IPS-15b (cell line): ENCODE results near the gene UBE2QL1.

Source experiments
- H3K27me3 ChIP-seq: one replicate; pipeline ENCODE4 v1.6.1; 2013; ENCODE audit warnings: low read length; ENCODE audit not compliant: control insufficient read depth, insufficient read depth
- H3K36me3 ChIP-seq: one replicate; pipeline ENCODE4 v1.6.1; 2013; ENCODE audit warnings: low read length; ENCODE audit not compliant: control insufficient read depth, insufficient read depth
- H3K4me1 ChIP-seq: one replicate; pipeline ENCODE4 v1.6.1; 2013; ENCODE audit warnings: mild to moderate bottlenecking, low read length; ENCODE audit not compliant: control insufficient read depth, insufficient read depth
- H3K4me3 ChIP-seq: one replicate; pipeline ENCODE4 v1.5.1; 2013; ENCODE audit warnings: low read depth, low read length
- H3K9ac ChIP-seq: one replicate; pipeline ENCODE4 v1.6.1; 2013; ENCODE audit warnings: low read depth, mild to moderate bottlenecking, low read length
- H3K9me3 ChIP-seq: one replicate; pipeline ENCODE4 v1.6.1; 2013; ENCODE audit warnings: mild to moderate bottlenecking, low read length; ENCODE audit not compliant: control insufficient read depth, insufficient read depth

Gene UBE2QL1

GRCh38 chr5:6496207-6496584, 47.5 kb downstream of the UBE2QL1 start:
- H3K9ac ChIP-seq: no peak overlapping the region
- no peak overlapping the region for H3K4me3 ChIP-seq
- no peaks in the 10 kb centered on the region for H3K36me3 ChIP-seq
- H3K9me3 ChIP-seq: no peaks in the 10 kb centered on the region
- H3K4me1 ChIP-seq: peaks cover 2% of the 10 kb centered on the region
- no peaks in the 10 kb centered on the region for H3K27me3 ChIP-seq

GRCh38 chr5:6496636-6497035, 48.0 kb downstream of the UBE2QL1 start:
- Histone ChIP-seq H3K9ac (no peak overlapping the region), H3K9me3 (no peaks in the 10 kb centered on the region), H3K4me1 (peaks cover 2% of the 10 kb centered on the region), H3K36me3 (no peaks in the 10 kb centered on the region), H3K4me3 (no peak overlapping the region), H3K27me3 (no peaks in the 10 kb centered on the region)

GRCh38 chr5:6497262-6497661, 48.6 kb downstream of the UBE2QL1 start:
- no peaks in the 10 kb centered on the region for H3K36me3 ChIP-seq

GRCh38 chr5:6498968-6499367, 50.3 kb downstream of the UBE2QL1 start:
- no peaks in the 10 kb centered on the region for H3K36me3 ChIP-seq

More at GRCh38 chr5:6497262-6497661, 48.6 kb downstream of the UBE2QL1 start:
- Histone ChIP-seq H3K9me3 (no peaks in the 10 kb centered on the region), H3K4me1 (no peaks in the 10 kb centered on the region), H3K9ac (no peak overlapping the region), H3K27me3 (no peaks in the 10 kb centered on the region), H3K4me3 (no peak overlapping the region)

GRCh38 chr5:6501701-6502100, 53.0 kb downstream of the UBE2QL1 start:
- Histone ChIP-seq H3K9me3 (no peaks in the 10 kb centered on the region), H3K9ac (no peak overlapping the region)

More at GRCh38 chr5:6498968-6499367, 50.3 kb downstream of the UBE2QL1 start:
- no peaks in the 10 kb centered on the region for H3K9me3 ChIP-seq
- H3K9ac ChIP-seq: no peak overlapping the region
- H3K4me3 ChIP-seq: no peak overlapping the region
- H3K27me3 ChIP-seq: no peaks in the 10 kb centered on the region
- no peaks in the 10 kb centered on the region for H3K4me1 ChIP-seq

GRCh38 chr5:6502421-6502820, 53.8 kb downstream of the UBE2QL1 start:
- H3K9ac ChIP-seq: no peak overlapping the region
- no peaks in the 10 kb centered on the region for H3K36me3 ChIP-seq
- H3K9me3 ChIP-seq: no peaks in the 10 kb centered on the region
- H3K4me1 ChIP-seq: no peaks in the 10 kb centered on the region
- H3K27me3 ChIP-seq: no peaks in the 10 kb centered on the region
- no peak overlapping the region for H3K4me3 ChIP-seq

More at GRCh38 chr5:6501701-6502100, 53.0 kb downstream of the UBE2QL1 start:
- H3K4me3 ChIP-seq: no peak overlapping the region
- H3K4me1 ChIP-seq: no peaks in the 10 kb centered on the region
- no peaks in the 10 kb centered on the region for H3K27me3 ChIP-seq
- no peaks in the 10 kb centered on the region for H3K36me3 ChIP-seq

GRCh38 chr5:6503342-6503741, 54.7 kb downstream of the UBE2QL1 start:
- H3K27me3 ChIP-seq: no peaks in the 10 kb centered on the region
- no peak overlapping the region for H3K4me3 ChIP-seq
- H3K9ac ChIP-seq: no peak overlapping the region
- H3K36me3 ChIP-seq: no peaks in the 10 kb centered on the region
- H3K9me3 ChIP-seq: no peaks in the 10 kb centered on the region
- no peaks in the 10 kb centered on the region for H3K4me1 ChIP-seq

- no peaks in the 10 kb centered on the region for H3K4me1 ChIP-seq
- no peaks in the 10 kb centered on the region for H3K27me3 ChIP-seq
- H3K9me3 ChIP-seq: no peaks in the 10 kb centered on the region
- H3K9ac ChIP-seq: no peak overlapping the region
- H3K36me3 ChIP-seq: no peaks in the 10 kb centered on the region
- no peak overlapping the region for H3K4me3 ChIP-seq
Measured at GRCh38 chr5:6504677-6505415, 56.2 kb downstream of the UBE2QL1 start.

- Histone ChIP-seq H3K36me3 (no peaks in the 10 kb centered on the region), H3K9me3 (no peaks in the 10 kb centered on the region), H3K4me3 (no peak overlapping the region), H3K4me1 (no peaks in the 10 kb centered on the region), H3K27me3 (no peaks in the 10 kb centered on the region), H3K9ac (no peak overlapping the region)
Measured at GRCh38 chr5:6505416-6505755, 56.7 kb downstream of the UBE2QL1 start.

- no peaks in the 10 kb centered on the region for H3K27me3 ChIP-seq
- no peak overlapping the region for H3K9ac ChIP-seq
- H3K4me3 ChIP-seq: no peak overlapping the region
- H3K9me3 ChIP-seq: no peaks in the 10 kb centered on the region
- H3K4me1 ChIP-seq: no peaks in the 10 kb centered on the region
- H3K36me3 ChIP-seq: no peaks in the 10 kb centered on the region
Measured at GRCh38 chr5:6505783-6506557, 57.3 kb downstream of the UBE2QL1 start.

- no peaks in the 10 kb centered on the region for H3K9me3 ChIP-seq
- no peaks in the 10 kb centered on the region for H3K4me1 ChIP-seq
- H3K4me3 ChIP-seq: no peak overlapping the region
- no peak overlapping the region for H3K9ac ChIP-seq
- H3K27me3 ChIP-seq: no peaks in the 10 kb centered on the region
- no peaks in the 10 kb centered on the region for H3K36me3 ChIP-seq
Measured at GRCh38 chr5:6506611-6507010, 58.0 kb downstream of the UBE2QL1 start.

- Histone ChIP-seq H3K27me3 (no peaks in the 10 kb centered on the region), H3K9me3 (no peaks in the 10 kb centered on the region), H3K4me3 (no peak overlapping the region), H3K9ac (no peak overlapping the region), H3K36me3 (no peaks in the 10 kb centered on the region), H3K4me1 (no peaks in the 10 kb centered on the region)
Measured at GRCh38 chr5:6508931-6509330, 60.3 kb downstream of the UBE2QL1 start.
